Fibroblast of villous mesenchyme (primary cell): Measurements from ENCODE around the gene ABCD4. TPM values are rescaled to one million over a fixed set of nuclear protein-coding genes. Genes with fewer than 3 reads are reported as not detected.

ENCODE experiments used
- DNase-seq: peaks from one replicate; pipeline ENCODE4 v3.0.0-alpha.2; 2010; ENCODE audit warnings: low read depth
- H3K4me3 ChIP-seq: 2 replicates; pipeline ENCODE4 v1.5.1; 2011; ENCODE audit warnings: low read depth, mild to moderate bottlenecking, low read length
- total RNA-seq: library from RNA; depleted of rRNA; stranded (reverse); fragments of >200 nt; gene quantifications from 2 replicates; pipeline ENCODE4 v1.2.3, GENCODE V29; 2012
- TF ChIP-seq, protein P1 (sequence below): IDR thresholded peaks from 2 replicates; pipeline ENCODE4 v1.5.1; 2012; ENCODE audit warnings: low read depth, mild to moderate bottlenecking, low read length; ENCODE audit not compliant: insufficient read depth

Gene ABCD4
- total RNA-seq, 1 donor: 25.0 TPM

GRCh38 chr14:74267588-74267987 is 35.1 kb downstream of the ABCD4 start:
- H3K4me3 ChIP-seq: no peak overlapping the region
- DNase-seq: no peak
- TF ChIP-seq, protein P1, sequence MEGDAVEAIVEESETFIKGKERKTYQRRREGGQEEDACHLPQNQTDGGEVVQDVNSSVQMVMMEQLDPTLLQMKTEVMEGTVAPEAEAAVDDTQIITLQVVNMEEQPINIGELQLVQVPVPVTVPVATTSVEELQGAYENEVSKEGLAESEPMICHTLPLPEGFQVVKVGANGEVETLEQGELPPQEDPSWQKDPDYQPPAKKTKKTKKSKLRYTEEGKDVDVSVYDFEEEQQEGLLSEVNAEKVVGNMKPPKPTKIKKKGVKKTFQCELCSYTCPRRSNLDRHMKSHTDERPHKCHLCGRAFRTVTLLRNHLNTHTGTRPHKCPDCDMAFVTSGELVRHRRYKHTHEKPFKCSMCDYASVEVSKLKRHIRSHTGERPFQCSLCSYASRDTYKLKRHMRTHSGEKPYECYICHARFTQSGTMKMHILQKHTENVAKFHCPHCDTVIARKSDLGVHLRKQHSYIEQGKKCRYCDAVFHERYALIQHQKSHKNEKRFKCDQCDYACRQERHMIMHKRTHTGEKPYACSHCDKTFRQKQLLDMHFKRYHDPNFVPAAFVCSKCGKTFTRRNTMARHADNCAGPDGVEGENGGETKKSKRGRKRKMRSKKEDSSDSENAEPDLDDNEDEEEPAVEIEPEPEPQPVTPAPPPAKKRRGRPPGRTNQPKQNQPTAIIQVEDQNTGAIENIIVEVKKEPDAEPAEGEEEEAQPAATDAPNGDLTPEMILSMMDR: no peak

DNA sequence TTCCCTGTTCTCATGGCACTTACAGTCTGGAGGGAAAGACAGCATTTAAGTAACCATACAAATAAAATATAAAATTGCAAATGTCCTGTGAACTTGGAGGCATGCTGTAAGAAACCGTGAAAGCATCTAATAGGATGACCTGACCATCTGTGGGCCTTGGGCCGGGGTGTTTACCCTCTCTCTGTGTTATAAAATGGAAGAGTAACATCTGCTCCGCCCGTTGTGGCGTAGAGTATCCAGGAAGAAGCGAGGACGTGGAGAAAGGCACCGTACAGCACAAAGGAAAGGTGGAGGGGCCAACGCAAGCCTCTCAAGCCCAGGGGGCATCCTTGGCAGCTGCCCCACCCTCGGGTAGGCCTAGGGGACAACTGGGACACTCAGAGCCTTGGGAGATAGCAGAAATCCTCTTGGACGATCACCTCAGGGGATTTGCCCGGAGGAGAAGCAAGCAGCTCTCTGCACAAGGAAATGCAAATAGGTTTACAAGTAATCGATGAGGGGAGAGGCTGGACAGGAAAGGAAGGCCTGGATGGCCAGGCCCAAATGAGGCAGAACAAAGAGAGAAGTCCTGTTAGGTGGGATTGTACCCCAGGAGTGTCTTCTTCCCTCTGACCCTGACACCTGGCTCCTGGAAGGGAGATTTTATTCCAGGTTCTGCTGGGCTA is 37.3 kb downstream of the ABCD4 start:
- TF ChIP-seq, protein P1: no peak
- no peak for DNase-seq
- no peak overlapping the region for H3K4me3 ChIP-seq

GRCh38 chr14:74263921-74264320 is 38.8 kb downstream of the ABCD4 start:
- TF ChIP-seq, protein P1: no peak
- H3K4me3 ChIP-seq: no peak overlapping the region
- no peak for DNase-seq

DNA sequence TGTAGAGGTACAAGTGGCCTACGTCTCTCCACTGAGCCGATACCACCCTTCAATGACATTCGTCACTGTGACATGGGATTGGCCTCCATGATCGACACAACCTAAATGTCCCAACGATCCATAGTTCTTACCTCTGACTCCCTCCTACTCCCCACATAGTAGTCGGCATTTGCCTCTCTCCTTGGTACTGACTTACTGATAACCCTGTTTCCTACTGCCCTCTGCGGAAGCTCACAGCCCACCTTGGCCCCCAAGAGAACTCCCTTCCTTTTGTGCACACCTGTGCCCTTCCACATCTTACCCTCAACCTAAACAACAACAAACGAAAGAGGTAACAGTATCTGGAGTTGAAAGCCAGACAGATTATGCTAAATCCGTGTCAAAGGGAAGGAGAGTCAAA is 39.6 kb downstream of the ABCD4 start:
- no peak overlapping the region for H3K4me3 ChIP-seq
- TF ChIP-seq, protein P1: no peak
- DNase-seq: no peak

DNA sequence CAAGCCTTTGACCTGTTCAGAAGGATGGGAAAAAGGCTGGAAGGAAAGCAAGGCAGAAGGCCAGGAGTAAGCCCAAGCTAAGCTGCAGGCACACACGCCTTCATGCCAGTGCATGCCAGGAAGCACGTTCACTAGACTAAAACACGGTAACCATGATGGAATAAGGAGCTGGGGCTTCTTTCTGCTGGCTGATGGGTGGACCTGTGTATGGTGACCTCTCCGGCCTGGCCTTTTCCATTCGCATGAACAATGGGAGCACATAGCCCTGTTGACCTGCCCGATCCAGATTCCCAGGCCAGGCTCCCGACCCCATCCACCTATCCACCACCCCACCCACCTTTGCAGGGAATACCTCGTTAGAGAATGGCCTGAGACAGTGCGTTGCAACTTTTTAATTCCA is 40.7 kb downstream of the ABCD4 start:
- TF ChIP-seq, protein P1: no peak
- DNase-seq: no peak

DNA sequence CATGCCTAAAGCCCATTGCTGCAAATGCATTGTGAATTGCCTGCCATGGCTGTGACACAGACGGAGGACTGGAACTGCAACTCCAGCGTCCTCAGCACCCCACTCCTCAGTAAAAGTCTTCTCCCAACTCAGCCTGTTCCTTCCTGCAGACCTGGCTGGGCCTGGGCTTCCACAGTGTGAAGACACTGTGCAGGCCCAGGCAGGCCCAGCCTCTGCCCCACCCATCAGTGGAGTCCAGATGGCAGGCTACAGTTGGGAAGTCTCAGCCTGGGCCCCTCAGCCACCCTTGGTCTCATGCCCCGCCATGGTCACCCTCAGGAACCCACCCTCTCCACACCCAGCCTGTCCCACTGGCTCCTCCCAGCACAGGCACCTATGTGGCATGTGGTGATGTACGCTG is 41.4 kb downstream of the ABCD4 start:
- no peak for DNase-seq
- TF ChIP-seq, protein P1: no peak
- no peak overlapping the region for H3K4me3 ChIP-seq

More for the DNA sequence above, 40.7 kb downstream of the ABCD4 start:
- no peak overlapping the region for H3K4me3 ChIP-seq

- H3K4me3 ChIP-seq: no peak overlapping the region
- no peak for DNase-seq
- TF ChIP-seq, protein P1: no peak
These were observed 42.1 kb downstream of the ABCD4 start for GRCh38 chr14:74260525-74261233.
